ENCODE results near the gene BRD1. TPM values are rescaled to one million over a fixed set of nuclear protein-coding genes. Genes with fewer than 3 reads are reported as not detected.

BRD1 gene
- total and polyA plus RNA-seq, 8 donors = 10.0 to 92.4 (median 30.4) TPM

DNA sequence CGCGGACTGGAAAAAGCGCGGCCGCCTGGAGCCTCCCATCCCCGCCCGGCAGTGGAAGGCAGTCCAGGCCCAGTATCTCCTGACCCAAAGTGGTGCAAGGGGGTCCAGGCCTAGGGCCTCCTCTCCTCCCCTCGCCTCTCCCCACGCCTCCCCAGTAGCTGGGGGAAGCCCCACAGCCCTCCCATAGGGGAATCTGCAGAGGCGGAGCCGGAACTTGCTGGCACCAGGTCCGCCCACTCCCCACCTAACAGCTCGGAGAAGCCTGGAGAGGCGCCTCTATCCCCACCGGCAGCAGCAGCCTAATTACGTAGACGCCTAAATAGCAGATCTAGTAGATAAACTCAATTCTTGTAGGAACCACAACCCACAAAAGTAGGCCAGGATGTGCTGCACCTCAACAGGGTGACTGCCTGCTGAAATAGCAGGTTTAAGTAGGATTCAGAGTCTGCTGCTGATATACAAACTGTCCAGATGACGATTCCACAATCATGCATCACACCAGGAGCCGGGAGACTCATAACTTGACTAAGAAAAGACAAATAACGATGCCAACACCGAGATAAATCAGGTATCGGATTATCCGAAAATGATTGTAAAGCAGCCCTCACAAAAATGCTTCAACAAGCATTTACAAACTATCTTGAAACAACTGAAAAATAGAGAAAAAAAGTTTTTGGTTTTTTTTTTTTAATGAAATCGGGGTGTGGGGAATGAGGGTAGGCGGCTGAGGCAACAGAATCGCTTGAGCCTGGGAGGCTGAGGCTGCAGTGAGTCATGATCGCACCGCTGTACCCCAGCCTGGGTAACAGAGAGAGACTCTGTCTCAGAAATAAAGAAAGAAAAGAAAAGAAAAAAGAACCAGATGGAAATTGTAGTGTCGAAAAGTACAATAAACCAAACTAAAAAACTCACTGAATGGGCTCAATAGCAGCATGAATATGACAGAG is 11.4 kb upstream of the BRD1 start:
- 61 to 75% (median 65%) methylated on average over 29 of the region's 29 CpGs for WGBS, 5 donors
- H3K36me3 ChIP-seq = no peaks in the 10 kb centered on the region
- peak overlapping the region in 1 of 4 donors; percentile 13 for H3K4me3 ChIP-seq
- no peaks in the 10 kb centered on the region for H3K9me3 ChIP-seq
- H3K27me3 ChIP-seq = peaks cover 0 to 16% (median 0%) of the 10 kb centered on the region in 3 donors
- peak in 1 of 2 donors; percentile 76 for DNase-seq
- intact Hi-C loops (cut with DNase I; ENCODE audit: low total_unique reads) = no loop called here
- peak overlapping the region; percentile 8 to 53 (median 43) for H3K27ac ChIP-seq
- H3K4me1 ChIP-seq = no peaks in the 10 kb centered on the region
- TF ChIP-seq, protein P1, sequence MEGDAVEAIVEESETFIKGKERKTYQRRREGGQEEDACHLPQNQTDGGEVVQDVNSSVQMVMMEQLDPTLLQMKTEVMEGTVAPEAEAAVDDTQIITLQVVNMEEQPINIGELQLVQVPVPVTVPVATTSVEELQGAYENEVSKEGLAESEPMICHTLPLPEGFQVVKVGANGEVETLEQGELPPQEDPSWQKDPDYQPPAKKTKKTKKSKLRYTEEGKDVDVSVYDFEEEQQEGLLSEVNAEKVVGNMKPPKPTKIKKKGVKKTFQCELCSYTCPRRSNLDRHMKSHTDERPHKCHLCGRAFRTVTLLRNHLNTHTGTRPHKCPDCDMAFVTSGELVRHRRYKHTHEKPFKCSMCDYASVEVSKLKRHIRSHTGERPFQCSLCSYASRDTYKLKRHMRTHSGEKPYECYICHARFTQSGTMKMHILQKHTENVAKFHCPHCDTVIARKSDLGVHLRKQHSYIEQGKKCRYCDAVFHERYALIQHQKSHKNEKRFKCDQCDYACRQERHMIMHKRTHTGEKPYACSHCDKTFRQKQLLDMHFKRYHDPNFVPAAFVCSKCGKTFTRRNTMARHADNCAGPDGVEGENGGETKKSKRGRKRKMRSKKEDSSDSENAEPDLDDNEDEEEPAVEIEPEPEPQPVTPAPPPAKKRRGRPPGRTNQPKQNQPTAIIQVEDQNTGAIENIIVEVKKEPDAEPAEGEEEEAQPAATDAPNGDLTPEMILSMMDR (IDR thresholded peaks at IDR 0.05) = no peak
- TF ChIP-seq POLR2AphosphoS5 (IDR thresholded peaks at IDR 0.05) = peak in 1 of 3 donors; percentile 7

DNA sequence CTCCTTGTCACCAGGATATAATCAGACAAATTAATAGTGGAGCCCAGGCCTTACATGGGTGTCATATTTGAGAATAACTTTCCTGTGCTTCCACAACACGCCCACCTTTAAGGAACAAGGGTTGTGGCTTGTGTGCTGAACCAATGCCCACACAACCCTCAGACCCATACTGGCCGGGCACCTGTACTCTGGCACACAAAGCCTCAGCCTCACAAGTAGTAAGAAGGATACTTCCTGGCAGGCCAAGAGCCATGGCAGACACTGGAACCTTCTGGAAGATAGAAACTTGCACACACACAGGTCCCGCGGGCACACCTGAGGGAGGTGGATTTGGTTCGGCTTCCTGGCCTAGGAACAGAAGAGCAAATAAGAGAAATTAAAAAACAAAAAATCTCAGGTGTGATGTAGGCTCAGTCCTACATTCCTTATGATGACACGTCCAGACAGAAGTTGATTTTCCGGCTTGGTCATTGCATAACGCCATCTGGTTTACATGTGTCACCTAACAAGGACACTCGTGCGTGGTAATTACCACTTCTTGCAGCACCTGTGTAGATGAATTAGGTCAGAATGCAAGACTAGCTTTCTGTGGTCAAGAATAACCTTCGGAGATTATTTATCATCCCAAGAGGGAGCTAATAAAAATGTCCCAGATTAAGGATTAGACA is 5.8 kb upstream of the BRD1 start:
- Histone ChIP-seq H3K4me3 (no peak overlapping the region), H3K9me3 (peaks cover 0 to 6% (median 2%) of the 10 kb centered on the region in 4 donors), H3K27me3 (peaks cover 0 to 16% (median 0%) of the 10 kb centered on the region in 3 donors), H3K36me3 (no peaks in the 10 kb centered on the region), H3K4me1 (peaks cover 0 to 3% (median under 1%) of the 10 kb centered on the region in 4 donors), H3K27ac (no peak overlapping the region)
- TF ChIP-seq POLR2A (IDR thresholded peaks at IDR 0.05) = no peak
- no peak for TF ChIP-seq POLR2AphosphoS5 (IDR thresholded peaks at IDR 0.05)
- TF ChIP-seq, protein P1 (IDR thresholded peaks at IDR 0.05) = no peak
- TF ChIP-seq EP300 (IDR thresholded peaks at IDR 0.05) = no peak
- 70 to 85% (median 75%) methylated on average over 11 of the region's 11 CpGs for WGBS, 5 donors
- intact Hi-C loops (cut with DNase I; ENCODE audit: low total_unique reads) = no loop called here
- peak in 1 of 2 donors; percentile 88 for DNase-seq

DNA sequence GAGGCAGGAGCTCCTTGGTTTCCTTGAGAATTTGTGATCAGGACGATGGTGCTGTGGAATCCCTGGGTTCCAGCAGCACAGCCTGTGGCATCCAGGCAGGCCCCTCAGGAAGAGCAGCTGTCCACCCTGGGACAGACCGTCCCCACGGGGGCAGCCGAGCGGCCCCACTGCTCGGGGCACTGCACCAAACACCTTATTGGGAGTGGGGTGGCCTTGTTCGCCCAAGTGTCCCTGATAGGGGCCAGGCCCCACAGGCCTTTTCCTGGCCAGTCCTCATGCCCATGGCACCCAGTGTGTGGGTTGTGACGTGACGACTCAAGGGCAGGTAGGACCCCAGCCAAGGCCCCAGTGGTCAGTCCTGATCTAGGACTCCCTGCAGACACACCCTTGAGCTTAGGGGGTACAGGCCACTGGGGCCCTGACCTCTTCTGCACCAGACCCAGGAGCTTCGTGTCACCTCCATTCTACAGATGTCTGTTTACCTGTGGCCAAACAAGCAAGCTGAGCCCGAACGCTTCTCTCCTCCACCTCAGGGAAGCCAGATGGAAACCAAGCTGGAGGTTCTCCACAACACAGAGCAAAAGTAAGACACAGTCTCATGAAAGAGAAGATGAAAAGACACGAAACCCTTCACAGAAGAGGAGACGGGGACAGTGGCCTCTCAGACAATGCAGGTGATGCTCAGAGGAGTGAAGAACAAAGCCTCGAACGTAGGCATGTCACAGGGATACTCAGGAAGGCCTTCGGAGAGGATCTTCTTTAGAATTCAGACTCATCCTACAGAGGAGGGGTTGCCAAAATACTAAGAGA is 1.6 kb upstream of the BRD1 start:
- Histone ChIP-seq H3K27me3 (no peaks in the 10 kb centered on the region), H3K36me3 (peaks cover 0 to 12% (median 2%) of the 10 kb centered on the region in 4 donors), H3K4me1 (peaks cover 21 to 31% (median 28%) of the 10 kb centered on the region in 4 donors), H3K4me3 (no peak overlapping the region), H3K9me3 (peaks cover 0 to 6% (median 2%) of the 10 kb centered on the region in 4 donors), H3K27ac (no peak overlapping the region)
- DNase-seq = no peak
- 91 to 96% (median 95%) methylated on average over 14 to 17 of the region's 17 CpGs for WGBS, 5 donors
- no peak for TF ChIP-seq EP300 (IDR thresholded peaks at IDR 0.05)
- no peak for TF ChIP-seq POLR2AphosphoS5 (IDR thresholded peaks at IDR 0.05)
- TF ChIP-seq POLR2A (IDR thresholded peaks at IDR 0.05) = no peak
- TF ChIP-seq, protein P1 (IDR thresholded peaks at IDR 0.05) = no peak
- intact Hi-C loops (cut with DNase I; ENCODE audit: low total_unique reads) = no loop called here

DNA sequence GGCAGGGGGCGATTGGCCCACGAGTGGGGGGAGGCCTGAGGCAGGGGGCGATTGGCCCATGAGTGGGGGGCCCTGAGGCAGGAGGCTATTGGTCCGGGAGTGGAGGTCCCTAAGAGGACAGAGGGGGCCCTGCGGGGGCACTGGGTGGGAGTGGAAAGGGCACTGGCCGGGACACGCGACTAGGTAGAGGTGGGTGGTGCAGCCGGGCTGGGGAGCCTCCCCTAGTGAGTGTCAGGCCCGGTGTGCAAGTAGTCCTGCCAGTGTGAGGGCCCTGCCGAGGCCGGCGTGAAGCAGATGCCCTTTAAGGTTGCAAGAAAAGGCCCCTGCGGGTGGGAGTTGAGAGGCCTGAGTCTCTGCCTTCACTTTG is 909 bp upstream of the BRD1 start:
- peak overlapping the region in 1 of 5 donors; percentile 91 for H3K27ac ChIP-seq
- no peak overlapping the region for H3K4me3 ChIP-seq
- TF ChIP-seq EP300 (IDR thresholded peaks at IDR 0.05) (no peak), POLR2AphosphoS5 (IDR thresholded peaks at IDR 0.05) (no peak), POLR2A (IDR thresholded peaks at IDR 0.05) (no peak)
- TF ChIP-seq, protein P1 (IDR thresholded peaks at IDR 0.05) = no peak
- no peak for DNase-seq
- H3K36me3 ChIP-seq = peaks cover 5 to 18% (median 8%) of the 10 kb centered on the region in 4 donors
- H3K9me3 ChIP-seq = peaks cover 0 to 6% (median 2%) of the 10 kb centered on the region in 4 donors
- WGBS, 5 donors = 87 to 95% (median 92%) methylated on average over 13 to 14 of the region's 14 CpGs
- intact Hi-C loops (cut with DNase I; ENCODE audit: low total_unique reads) = no loop called here
- H3K4me1 ChIP-seq = peaks cover 23 to 38% (median 31%) of the 10 kb centered on the region in 4 donors
- H3K27me3 ChIP-seq = no peaks in the 10 kb centered on the region
